Transverse colon (tissue), 4 donors: ENCODE data around the gene STARD9. TPM values are rescaled to one million over a fixed set of nuclear protein-coding genes. Genes with fewer than 3 reads are reported as not detected.

ENCODE experiments used
- DNase-seq: peaks from one replicate; pipeline ENCODE4 v3.0.0-alpha.2; 2019
- H3K27ac ChIP-seq, 4 donors: fragments of 200-600 bp; sonication (generic); 2 replicates each; pipeline ENCODE4 v1.5.1; 2016 to 2018; ENCODE audit warnings: inconsistent platforms in 4 of 4
- H3K27me3 ChIP-seq: fragments of 200-600 bp; sonication (generic); 2 replicates; pipeline ENCODE4 v1.5.1; 2017; ENCODE audit warnings: inconsistent platforms
- H3K36me3 ChIP-seq, 4 donors: fragments of 200-600 bp; sonication (generic); 2 replicates each; pipeline ENCODE4 v1.5.1; 2017 to 2019; ENCODE audit warnings: inconsistent platforms in 4 of 4
- H3K4me1 ChIP-seq, 4 donors: fragments of 200-600 bp; sonication (generic); 2 replicates each; pipeline ENCODE4 v1.5.1; 2017 to 2020; ENCODE audit warnings: inconsistent platforms in 4 of 4
- H3K4me3 ChIP-seq, 4 donors: fragments of 200-600 bp; sonication (generic); 1 replicate in 1 of 4; 2 replicates in 3 of 4; pipeline versions ENCODE4 v1.5.1 to v1.6.1; 2017 to 2019; ENCODE audit warnings: inconsistent platforms in 4 of 4
- H3K9me3 ChIP-seq, 2 donors: fragments of 200-600 bp; sonication (generic); 2 replicates each; pipeline ENCODE4 v1.5.1; 2017 to 2019; ENCODE audit warnings: inconsistent platforms in 2 of 2
- CTCF ChIP-seq, 5 experiments: fragments of 200-600 bp in 3 of 5; fragments of 450-650 bp in 2 of 5; sonication (generic) in 3 of 5; IDR thresholded peaks; 1 replicate in 2 of 5; 2 replicates in 3 of 5; pipeline ENCODE4 v1.5.1; 2016 to 2017; ENCODE audit warnings: antibody characterized with exemption in 5 of 5, inconsistent platforms in 3 of 5, mild to moderate bottlenecking in 2 of 5, moderate library complexity in 1 of 5
- EP300 ChIP-seq: sonication (generic); formaldehyde crosslinking; IDR thresholded peaks from one replicate; pipeline ENCODE4 v1.6.1; 2017; ENCODE audit warnings: antibody characterized with exemption, low read depth
- POLR2A ChIP-seq: fragments of 450-650 bp; IDR thresholded peaks from one replicate; pipeline ENCODE4 v1.6.1; 2016; ENCODE audit warnings: antibody characterized with exemption, mild to moderate bottlenecking, moderate library complexity
- POLR2AphosphoS5 ChIP-seq, 3 donors: sonication (generic); formaldehyde crosslinking; IDR thresholded peaks; one replicate each; pipeline ENCODE4 v1.6.1; 2016; ENCODE audit warnings: antibody characterized with exemption in 3 of 3
- WGBS, 2 donors: methylation state at CpG; one replicate each; pipeline ENCODE4 v1.1.5; 2018; ENCODE audit warnings: low coverage in 1 of 2; 5-methylcytosine and 5-hydroxymethylcytosine counted together
- in situ Hi-C, 4 donors: fragments of 200-750 bp; cut with MboI; loops; one replicate each; pipeline versions ENCODE4 v1.15.0 to v1.15.1; 2017; ENCODE audit warnings: low sequenced_read_pairs in 3 of 4, low pct_ligation_motif_present in 1 of 4, low pct_unique_long_range_greater_than_20kb in 1 of 4
- intact Hi-C: fragments of 100-400 bp; cut with DNase I; formaldehyde crosslinking; loops from one replicate; pipeline ENCODE4 v1.15.1; 2023; ENCODE audit warnings: low total_unique reads
- total RNA-seq, 4 donors: library from RNA; depleted of rRNA; stranded (reverse); fragments of >200 nt; gene quantifications; one replicate each; pipeline ENCODE4 v1.1.0, GENCODE V29; 2016

Gene STARD9
- total RNA-seq, 4 donors from 2014 or later: 11.1 to 52.5 (median 22.4) TPM

- no peaks in the 10 kb centered on the region for H3K27me3 ChIP-seq
- WGBS, 2 donors: 0% methylated on average over 21 of the region's 76 CpGs; no CpG with 5 or more reads in 1 of the 2 donors
- DNase-seq: peak; percentile 95
- H3K9me3 ChIP-seq: no peaks in the 10 kb centered on the region
- in situ Hi-C loops: loop anchor here in 3 of 4 donors (10.0 to 25.0 kb wide), 2 partner anchors 175 to 188 kb away; partner anchors contain the start of gene TTBK2 (in 3 of the 3)
- H3K36me3 ChIP-seq: peaks cover 0 to 4% (median 2%) of the 10 kb centered on the region in 4 donors
- peaks cover 0 to 18% (median 16%) of the 10 kb centered on the region in 4 donors for H3K4me1 ChIP-seq
- peak within 1 kb of the TSS; percentile 43 to 91 (median 85) for H3K4me3 ChIP-seq
- no peak for TF ChIP-seq CTCF (IDR thresholded peaks at IDR 0.05)
- no peak for TF ChIP-seq EP300
- TF ChIP-seq POLR2A: peak; percentile 56
- TF ChIP-seq POLR2AphosphoS5 (IDR thresholded peaks at IDR 0.05): peak; percentile 81 to 87 (median 81)
- peak within 1 kb of the TSS; percentile 91 to 95 (median 92) for H3K27ac ChIP-seq
- intact Hi-C loops: no loop called here
These were observed 161.6 kb downstream of the STARD9 start, which contains the start of gene CDAN1 for GRCh38 chr15:42736793-42737528. TSS of gene CDAN1 (minus strand) at chr15:42737128. CDS start at chr15:42737102, 26 bp downstream.

- DNase-seq: peak; percentile 59
- Histone ChIP-seq H3K27me3 (no peaks in the 10 kb centered on the region), H3K4me1 (peaks cover 0 to 18% (median 16%) of the 10 kb centered on the region in 4 donors), H3K36me3 (peaks cover 0 to 4% (median 0%) of the 10 kb centered on the region in 4 donors), H3K27ac (peak overlapping the region; percentile 91 to 95 (median 92)), H3K9me3 (no peaks in the 10 kb centered on the region), H3K4me3 (peak overlapping the region; percentile 43 to 91 (median 85))
- intact Hi-C loops: no loop called here
- TF ChIP-seq POLR2A (no peak), POLR2AphosphoS5 (IDR thresholded peaks at IDR 0.05) (no peak), EP300 (no peak), CTCF (IDR thresholded peaks at IDR 0.05) (peak; percentile 21 to 71 (median 57))
- in situ Hi-C loops: loop anchor here in 3 of 4 donors (10.0 to 25.0 kb wide), 2 partner anchors 175 to 187 kb away; partner anchors contain the start of gene TTBK2 (in 3 of the 3)
- 68 to 74% methylated on average over 12 to 21 of the region's 21 CpGs for WGBS, 2 donors
These were observed 162.3 kb downstream of the STARD9 start for GRCh38 chr15:42737529-42738328.

GRCh38 chr15:42741710-42742109 lies 166.3 kb downstream of the STARD9 start:
- H3K4me1 ChIP-seq: peaks cover 0 to 7% (median 6%) of the 10 kb centered on the region in 4 donors
- H3K36me3 ChIP-seq: peaks cover 0 to 10% (median 0%) of the 10 kb centered on the region in 4 donors
- DNase-seq: no peak
- in situ Hi-C loops (loop anchor here in 1 of 4 donors (25.0 kb wide), 1 partner anchor 171 kb away; the partner anchor contains the start of gene TTBK2), intact Hi-C loops (no loop called here)
- WGBS, 2 donors: 77 to 96% methylated on average over 2 of the region's 2 CpGs
- H3K4me3 ChIP-seq: no peak overlapping the region
- TF ChIP-seq CTCF (IDR thresholded peaks at IDR 0.05) (no peak), POLR2A (no peak), EP300 (no peak), POLR2AphosphoS5 (IDR thresholded peaks at IDR 0.05) (no peak)
- no peaks in the 10 kb centered on the region for H3K9me3 ChIP-seq
- no peaks in the 10 kb centered on the region for H3K27me3 ChIP-seq
- no peak overlapping the region for H3K27ac ChIP-seq
